Fibroblast of skin of back (primary cell): ENCODE data around the gene KIF13A.
"Not testable (repeated sequence)": the region's sequence is repeated elsewhere in the genome, so short reads cannot be mapped to it uniquely, and the experiment has no call there.

Source experiments
- DNase-seq: peaks from one replicate; pipeline ENCODE4 v3.0.0-alpha.2; 2013

KIF13A gene

DNA sequence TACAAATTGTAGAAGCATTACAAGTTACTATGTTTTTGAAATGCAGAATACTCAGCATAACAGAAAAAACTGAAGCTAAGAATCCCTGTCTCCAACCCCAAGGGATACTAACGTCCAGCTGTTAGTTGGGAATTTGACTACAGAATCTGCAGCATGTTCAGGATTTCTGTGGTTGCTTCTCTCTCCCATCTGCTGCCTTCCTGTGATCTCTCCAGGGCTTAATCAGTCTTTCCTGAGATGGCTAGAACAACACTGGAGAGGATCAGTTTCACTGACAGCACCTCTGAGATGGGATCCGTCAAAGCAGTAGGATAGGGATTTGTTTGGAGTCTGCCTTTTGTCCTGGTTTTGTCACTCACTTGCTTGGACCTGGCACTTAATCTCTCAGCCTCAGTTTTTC, 207.4 kb downstream of the KIF13A start:
- DNase-seq, result no peak

DNA sequence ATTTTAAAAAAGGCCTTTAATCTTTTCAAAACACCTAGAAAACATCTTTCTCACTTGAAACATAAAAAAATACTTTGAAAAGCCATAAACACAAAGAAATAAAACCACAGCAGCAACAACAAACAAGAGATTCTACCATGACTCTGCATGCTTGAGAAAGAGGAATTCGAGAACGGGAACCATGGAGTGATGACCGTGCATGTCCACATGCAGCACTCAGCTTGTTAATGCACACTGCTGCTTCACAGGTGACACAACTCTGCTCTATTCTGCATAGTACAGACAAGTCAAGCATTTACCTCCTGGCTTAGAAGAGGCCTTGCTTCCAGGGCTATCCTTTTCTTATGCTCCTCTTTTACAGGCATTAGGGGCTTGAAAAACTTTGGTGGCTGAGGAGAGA, 215.8 kb downstream of the KIF13A start:
- no peak for DNase-seq

DNA sequence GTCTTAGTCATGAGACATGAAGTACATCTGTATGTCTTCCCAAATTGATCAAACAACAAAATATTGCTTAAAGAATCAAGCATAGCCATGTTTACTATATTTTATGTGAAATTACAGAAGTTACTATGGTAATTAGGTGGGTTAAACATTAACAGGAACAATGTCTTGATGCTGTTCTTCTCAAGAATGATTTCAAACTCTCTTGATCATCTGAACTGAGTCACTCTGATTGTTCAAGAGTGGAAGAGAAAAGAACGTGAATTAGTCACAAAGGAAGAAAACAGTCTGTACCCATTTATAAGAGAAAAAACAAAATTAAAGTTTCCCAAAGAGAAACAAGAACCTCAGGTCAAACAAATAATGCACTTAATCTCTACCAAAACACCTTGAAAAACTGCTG, 218.6 kb downstream of the KIF13A start:
- DNase-seq, result no peak

DNA sequence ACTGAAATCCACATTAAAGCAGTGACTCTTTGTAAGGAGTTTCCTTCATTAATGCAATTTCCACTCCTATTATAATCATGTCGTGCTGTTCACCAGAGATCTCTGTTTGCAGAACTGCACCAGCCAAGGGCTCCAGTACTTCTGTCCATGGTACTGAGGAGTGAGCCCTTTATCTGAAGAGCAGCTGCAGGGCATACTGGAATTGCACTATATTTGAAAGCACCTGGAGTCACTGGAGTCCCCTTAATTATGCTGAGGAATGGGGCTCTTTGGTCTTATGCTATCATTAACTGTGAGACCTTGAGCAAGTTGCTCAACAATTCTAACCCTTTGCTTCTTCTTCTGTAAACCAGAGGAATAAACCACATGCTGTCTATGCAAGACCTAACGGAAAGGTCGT, 219.0 kb downstream of the KIF13A start:
- DNase-seq, result peak; percentile 26

DNA sequence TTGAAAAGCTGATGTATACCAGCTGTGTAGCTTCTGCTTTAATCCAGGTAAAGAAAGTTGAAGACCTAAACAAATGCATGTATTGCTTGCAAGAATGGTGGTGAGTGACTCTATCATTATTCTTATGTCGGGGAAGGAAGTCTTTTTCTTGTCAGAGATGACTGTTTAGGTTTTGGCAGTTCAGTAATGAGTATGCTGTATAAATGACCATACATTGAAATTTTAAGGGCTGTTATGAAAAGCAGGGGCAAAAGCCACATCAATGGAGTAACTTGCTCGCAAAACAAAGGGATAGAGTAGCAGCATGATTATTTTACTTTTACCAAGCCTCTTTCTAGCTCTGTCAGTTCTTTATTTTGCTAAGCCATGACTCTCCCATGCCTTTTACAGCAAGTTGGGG, 224.8 kb downstream of the KIF13A start:
- DNase-seq, result no peak

DNA sequence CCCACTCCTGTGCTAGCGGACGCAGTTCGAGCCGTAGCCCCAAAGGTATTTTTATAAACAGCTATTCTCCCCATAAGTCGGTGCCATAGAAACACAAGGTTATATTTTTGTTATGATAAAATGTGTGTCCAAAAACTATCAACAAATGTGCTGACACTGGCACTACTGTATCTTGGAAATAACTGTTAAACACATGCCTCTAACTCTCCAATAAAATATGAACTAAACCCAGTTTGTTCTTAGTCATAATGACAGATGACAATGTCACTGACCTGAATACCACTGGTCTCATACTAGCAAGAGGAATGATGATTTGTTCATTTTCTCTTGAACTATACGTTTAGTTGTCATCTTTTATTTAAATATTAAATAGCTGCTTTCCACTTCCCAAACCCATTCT, 229.3 kb downstream of the KIF13A start:
- DNase-seq, result peak; percentile 52

DNA sequence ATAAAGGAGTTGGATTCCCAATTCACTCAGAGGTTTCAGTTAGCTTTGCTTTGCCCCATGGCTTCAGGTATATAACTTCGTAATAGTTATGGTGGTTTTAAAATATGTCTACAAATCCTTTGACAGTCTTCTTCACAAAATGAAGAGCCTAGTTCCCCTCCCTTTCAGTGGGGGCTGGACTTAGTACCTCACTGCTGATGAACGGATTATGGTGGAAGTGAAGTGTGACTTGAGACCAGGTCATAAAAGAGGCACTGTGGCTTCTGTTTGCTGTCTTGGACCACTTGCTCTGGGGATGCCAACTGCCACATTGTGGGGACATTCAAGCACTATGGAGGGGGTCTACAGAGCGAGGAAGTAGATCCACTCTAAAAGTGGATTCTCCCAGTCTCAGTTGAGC, 233.2 kb downstream of the KIF13A start:
- no peak for DNase-seq

DNA sequence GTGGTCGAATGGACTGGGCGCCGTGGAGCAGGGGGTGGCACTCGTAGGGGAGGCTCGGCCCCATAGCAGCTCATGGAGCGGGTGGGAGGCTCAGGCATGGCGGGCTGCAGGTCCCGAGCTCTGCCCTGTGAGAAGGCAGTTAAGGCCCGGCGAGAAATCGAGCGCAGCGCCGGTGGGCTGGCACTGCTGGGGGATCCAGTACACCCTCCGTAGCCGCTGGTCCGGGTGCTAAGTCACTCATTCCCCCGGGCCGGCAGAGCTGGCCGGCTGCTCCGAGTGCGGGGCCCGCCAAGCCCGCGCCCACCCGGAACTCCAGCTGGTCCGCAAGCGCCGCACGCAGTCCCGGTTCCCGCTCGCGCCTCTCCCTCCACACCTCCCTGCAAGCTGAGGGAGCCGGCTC, 242.1 kb downstream of the KIF13A start:
- DNase-seq, result not testable (repeated sequence)

DNA sequence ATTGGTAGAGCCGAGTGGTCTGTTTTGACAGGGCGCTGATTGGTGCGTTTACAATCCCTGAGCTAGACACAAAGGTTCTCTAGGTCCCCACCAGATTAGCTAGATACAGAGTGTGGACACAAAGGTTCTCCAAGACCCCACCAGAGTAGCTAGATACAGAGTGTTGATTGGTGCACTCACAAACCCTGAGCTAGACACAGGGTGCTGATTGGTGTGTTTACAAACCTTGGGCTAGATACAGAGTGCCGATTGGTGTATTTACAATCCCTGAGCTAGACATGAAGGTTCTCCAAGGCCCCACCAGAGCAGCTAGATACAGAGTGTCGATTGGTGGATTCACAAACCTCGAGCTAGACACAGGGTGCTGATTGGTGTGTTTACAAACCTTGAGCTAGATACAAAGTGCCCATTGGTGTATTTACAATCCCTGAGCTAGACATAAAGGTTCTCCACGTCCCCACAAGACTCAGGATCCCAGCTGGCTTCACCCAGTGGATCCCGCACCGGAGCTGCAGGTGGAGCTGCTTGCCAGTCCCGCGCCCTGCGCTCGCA, 242.6 kb downstream of the KIF13A start:
- not testable (repeated sequence) for DNase-seq

DNA sequence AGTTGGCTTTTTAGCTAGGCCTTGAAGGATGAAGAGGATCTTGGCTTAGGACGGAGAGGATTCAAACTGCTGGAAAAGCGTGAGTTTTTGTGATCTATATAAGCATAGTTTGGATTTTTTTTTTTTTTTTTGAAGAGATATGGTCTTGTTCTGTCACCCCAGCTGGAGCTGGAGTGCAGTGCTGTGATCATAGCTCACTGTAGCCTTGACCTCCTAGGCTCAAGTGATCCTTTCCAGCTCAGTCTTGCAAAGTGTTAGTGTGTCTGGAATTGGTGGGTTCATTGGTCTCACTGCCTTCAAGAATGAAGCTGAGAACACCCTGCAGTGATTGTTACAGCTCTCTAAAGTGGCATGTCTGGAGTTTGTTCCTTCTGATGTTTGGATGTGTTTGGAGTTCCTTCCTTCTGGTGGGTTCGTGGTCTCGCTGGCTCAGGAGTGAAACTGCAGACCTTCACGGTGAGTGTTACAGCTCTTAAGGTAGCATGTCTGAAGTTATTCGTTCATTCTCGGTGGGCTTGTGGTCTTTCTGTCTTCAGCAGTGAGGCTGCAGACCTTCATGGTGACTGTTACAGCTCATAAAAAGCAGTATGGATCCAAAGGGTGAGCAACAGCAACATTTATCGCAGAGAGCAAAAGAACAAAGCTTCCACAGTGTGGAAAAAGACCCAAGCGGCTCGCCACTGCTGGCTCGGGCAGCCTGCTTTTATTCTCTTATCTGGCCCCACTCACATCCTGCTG, 243.2 kb downstream of the KIF13A start:
- no peak for DNase-seq

DNA sequence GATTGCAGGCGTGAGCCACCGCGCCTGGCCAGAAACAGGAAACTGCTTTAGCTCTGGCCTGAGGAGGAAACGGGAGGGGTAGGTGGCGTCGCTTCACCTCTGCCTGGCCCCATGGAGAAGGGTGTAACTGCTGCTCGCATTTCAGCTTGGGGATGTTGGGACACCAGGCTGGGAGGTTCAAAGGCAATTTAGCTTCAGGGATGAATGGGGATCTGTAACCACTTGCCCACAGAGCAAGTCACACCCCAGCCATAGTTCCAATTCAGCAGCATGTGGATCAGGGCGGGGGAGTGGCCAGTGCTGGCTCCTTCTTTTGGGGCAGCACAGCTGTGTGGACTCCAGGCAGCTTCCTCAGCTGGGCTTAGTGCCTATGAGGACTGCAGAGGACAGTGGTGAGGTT, 245.9 kb downstream of the KIF13A start:
- DNase-seq, result no peak

DNA sequence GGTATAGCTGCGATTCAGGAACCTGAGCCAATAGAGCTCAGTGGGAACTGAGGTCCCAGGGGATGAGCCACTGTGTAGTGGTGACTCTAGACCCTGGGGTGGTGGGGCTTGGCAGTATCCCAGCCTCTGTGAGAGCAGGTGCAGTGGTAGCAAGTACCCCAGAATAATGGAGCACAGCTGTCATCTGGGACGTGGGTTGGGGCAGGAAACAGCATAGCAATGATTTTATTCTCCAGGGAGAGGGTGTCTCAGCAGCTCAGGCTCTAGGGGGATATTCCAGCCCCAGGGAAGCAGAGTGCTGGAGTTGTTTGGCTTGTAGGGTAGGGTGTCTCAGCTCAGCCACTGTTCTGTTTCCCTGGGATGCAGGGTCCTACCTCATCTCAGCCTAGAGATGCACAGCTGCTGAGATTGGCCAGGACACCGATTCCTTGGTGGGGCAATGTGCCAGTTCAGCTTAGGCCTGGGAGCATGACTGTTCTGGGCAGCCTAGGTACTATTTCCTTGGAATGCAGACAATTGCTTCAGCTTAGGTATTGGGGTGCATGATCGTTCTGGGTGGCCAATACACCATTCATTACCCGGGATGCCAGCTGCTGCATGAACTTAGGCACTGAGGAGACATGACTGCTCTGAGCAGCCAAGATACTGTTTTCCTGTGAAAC, 246.7 kb downstream of the KIF13A start:
- DNase-seq, result no peak

DNA sequence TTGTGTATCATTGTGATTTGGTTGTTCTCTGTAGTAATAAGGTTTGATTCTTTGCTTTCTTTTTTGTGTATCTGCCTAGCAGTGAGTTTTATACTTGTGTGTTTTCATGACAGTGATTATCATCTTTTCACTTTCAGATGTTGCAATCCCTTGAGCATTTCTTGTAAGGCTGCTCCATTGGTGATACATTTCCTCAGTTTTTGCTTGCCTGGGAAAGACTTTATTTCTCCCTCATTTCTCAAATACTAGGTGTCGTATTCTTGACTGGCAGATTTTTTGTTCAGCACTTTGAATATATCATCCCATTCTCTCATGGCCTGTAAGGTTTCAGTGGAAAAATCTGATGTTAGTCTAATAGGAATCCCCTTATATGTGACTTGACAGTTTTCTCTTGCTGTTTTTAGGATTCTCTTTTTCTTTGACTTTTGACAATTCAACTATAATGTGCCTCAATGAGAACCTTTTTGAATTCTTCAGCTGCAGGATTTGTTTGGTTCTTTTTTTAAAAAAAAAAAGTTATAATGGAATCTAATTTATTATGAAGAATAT, 249.7 kb downstream of the KIF13A start:
- no peak for DNase-seq

DNA sequence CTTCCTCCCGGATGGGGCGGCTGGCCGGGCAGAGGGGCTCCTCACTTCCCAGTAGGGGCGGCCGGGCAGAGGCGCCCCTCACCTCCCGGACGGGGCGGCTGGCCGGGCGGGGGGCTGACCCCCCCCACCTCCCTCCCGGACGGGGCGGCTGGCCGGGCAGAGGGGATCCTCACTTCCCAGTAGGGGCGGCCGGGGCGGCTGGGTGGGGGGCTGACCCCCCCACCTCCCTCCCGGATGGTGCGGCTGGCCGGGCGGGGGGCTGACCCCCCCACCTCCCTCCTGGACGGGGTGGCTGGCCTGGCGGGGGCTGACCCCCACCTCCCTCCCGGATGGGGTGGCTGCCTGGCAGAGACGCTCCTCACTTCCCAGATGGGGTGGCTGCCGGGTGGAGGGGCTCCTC, 252.1 kb downstream of the KIF13A start:
- DNase-seq, result not testable (repeated sequence)

DNA sequence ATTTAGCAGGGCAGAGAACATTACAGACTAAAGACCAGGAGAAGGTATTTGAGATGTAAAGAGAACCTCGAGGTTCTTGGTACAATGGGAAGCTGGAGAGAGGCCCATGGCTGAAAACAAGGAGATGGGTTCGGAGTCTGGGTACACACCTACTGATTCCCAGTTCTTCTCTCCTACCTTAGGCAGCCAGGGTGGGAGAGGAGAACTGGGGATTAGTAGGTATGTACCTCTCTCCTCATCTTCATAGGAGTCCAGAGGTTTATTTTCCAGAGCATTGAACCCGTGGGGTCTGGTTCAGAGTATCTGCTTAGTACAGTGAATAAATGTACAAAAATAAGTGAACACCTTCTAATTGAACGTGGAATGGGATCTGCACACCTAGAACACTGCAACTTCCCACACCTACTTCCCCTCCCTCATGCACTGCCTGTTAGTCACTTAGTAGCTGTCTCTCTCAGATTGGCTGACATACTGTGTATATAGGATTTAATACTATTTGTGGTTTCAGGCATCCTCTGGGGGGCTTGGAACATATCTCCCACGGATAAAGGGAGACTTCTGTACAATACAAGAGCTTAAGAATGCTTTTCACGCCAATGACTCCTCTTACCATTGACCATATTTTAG, 257.2 kb downstream of the KIF13A start:
- no peak for DNase-seq

DNA sequence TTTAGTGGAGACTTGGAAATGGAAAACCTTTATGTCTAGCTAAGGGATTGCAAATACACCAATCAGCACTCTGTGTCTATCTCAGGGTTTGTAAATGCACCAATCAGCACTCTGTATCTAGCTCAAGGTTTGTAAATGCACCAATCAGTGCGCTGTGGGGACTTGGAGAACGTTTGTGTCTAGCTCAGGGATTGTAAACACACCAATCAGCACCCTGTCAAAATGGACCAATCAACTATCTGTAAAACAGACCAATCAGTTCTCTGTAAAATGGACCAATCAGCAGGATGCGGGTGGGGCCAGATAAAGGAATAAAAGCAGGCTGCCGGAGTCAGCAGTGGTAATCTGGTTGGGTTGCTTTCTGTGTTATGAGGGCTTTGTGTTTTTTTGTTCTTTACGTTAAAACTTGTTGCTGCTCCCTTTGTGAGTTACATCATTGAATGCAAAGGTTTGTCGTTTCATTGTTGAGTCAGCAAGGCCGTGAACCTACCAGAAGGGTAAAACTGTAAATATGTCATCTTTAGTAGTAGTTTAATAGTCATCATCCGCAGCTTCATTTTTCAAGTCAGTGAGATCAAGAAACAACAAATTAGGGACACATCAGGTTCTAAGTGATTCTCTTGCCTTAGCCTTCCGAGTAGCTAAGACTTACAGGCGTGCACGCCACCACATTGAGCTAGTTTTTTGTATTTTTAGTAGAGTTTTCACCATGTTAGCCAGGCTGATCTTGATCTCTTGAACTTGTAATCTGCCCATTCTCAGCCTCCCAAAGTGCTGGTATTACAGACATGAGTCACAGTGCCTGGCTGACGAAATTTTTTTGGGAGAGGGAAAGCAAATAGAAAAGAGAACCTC, 258.0 kb downstream of the KIF13A start:
- DNase-seq, result no peak

DNA sequence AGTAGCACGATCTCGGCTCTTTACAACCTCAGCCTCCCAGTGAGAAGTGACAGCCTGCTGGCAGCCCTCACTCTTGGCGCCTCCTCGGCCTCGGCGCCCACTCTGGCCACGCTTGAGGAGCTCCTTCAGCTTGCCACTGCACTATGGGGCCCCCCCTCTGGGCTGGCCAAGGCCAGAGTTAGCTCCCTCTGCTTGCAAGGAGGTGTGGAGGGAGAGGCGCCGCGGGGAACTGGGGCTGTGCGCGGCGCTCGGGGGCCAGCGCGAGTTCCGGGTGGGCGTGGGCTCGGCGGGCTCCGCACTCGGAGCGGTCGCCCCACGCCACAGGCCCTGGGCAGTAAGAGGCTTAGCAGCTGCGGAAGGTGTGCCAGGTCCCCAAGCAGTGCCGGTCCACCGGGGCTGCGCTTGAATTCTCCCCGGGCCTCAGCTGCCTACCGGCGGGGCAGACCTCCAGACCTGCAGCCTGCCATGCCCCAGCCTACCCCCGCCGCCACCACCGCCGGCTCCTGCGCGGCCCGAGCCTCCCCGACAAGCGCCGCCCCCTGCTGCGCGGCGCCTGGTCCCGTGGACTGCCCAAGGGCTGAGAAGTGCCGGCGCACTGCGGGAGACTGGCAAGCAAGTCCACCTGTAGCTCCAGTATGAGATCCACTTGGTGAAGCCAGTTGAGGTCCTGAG, 258.7 kb downstream of the KIF13A start:
- DNase-seq, result no peak

DNA sequence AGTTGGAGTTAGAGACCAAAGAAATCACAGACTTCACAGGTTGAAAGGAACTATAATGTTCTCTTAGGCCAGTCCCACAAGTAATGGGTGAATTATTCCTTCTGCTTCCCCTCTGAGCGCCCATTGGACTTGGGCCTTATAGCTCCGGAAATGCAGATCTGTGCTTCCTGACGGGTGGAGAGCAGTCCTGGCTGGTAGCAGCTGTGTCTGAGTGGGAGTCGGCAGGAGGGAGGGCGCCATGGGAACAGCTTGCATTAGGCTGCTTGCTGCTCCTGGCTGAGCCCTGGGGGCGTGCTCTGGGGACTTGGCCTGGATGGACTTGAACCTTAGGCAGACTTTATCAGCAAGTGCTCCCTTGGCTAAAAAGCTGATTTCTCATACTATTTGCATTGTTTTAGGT, 262.4 kb downstream of the KIF13A start:
- DNase-seq, result peak; percentile 37

DNA sequence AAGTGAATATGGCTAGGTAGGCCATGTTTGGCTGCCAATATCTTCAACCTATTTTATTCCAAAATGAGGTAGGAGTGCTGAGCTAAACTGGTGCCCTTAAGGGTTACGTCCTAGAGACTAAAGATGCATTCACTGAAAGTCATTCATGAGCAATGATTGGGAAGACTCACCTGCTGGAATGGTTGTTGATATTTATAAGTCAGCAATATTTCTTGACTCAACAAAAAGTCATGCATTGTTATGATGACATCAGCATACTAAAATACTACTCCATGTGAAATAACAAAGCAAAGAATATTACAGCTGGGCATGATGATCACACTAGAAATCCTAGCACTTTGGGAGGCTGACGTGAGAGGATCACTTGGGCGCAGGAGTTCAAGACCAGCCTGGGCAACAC, 263.1 kb downstream of the KIF13A start:
- DNase-seq, result no peak

DNA sequence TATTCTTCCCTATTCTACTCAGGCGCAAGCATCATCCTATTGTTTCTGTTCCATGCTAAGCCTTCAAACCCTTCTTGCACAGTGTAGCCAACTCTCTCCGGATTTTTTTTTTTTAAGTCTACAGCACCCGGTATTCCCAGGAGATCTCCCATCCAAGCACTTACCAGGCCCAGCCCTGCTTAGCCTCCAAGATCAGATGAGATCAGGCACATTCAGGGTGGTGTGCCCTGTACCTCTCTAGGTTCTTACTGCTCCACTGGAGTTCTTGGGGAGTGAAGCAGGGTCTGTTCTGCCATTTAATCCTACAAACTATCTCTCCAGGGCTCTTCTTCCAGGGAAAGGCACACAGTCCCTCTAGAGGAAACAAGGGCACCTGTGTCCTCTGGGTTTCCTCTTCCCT, 265.8 kb downstream of the KIF13A start:
- DNase-seq, result no peak

DNA sequence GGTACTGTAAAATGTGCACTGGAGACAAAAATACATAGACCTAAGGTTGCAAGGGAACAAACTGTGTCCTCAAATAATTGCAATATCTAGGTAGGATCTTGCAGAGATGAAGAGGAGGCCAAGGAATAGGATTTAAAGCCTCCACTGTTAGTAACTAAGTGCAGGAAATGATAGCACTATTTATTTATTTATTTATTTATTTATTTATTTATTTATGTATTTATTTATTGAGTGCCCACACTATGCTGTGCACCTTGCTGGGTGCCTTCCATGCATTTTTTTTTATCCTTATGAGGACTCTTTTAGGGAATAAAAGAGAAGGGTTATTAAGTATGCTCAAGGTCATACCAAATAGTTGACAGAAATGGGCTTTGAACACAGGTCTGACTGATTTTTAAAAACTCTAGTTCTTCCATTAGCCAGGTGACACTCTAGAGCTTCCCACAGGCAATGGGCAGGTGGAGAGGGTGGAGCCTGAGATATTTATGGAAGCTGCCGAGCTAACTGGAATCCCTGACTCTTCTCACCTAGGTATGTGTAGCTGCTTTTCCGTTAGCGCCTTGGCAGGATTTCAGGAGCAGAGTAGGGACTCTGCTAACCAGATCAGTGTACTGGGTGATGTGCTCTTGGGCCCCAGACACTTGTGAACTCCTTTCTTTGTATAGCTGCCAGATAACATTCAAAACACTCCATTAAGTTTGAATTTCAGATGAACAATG, 268.0 kb downstream of the KIF13A start:
- no peak for DNase-seq
